H9 (cell line): ENCODE data around the gene DNAJB4. TPM values are rescaled to one million over a fixed set of nuclear protein-coding genes. Genes with fewer than 3 reads are reported as not detected.

Experiments
- DNase-seq: peaks from one replicate; pipeline ENCODE4 v3.0.0-alpha.2; 2017
- H2AFZ ChIP-seq: one replicate; pipeline ENCODE4 v1.6.1; 2013; ENCODE audit warnings: mild to moderate bottlenecking, low read length, control low read depth, moderate library complexity
- H2AK5ac ChIP-seq: 2 replicates; pipeline ENCODE4 v1.6.1; 2013; ENCODE audit warnings: low read length, control low read depth, mixed read lengths; ENCODE audit not compliant: insufficient read length
- H2BK120ac ChIP-seq: one replicate; pipeline ENCODE4 v1.6.1; 2013; ENCODE audit warnings: low read depth, mild to moderate bottlenecking, low read length, control low read depth, inconsistent platforms; ENCODE audit not compliant: poor library complexity, severe bottlenecking
- H2BK12ac ChIP-seq: 2 replicates; pipeline ENCODE4 v1.6.1; 2013; ENCODE audit warnings: low read length, control low read depth, mixed read lengths, low read depth; ENCODE audit not compliant: insufficient read length
- H2BK15ac ChIP-seq: 2 replicates; pipeline ENCODE4 v1.6.1; 2013; ENCODE audit warnings: low read depth, low read length, control low read depth
- H2BK20ac ChIP-seq: one replicate; pipeline ENCODE4 v1.6.1; 2013; ENCODE audit warnings: low read depth, mild to moderate bottlenecking, low read length, control low read depth, inconsistent platforms; ENCODE audit not compliant: poor library complexity, severe bottlenecking
- H2BK5ac ChIP-seq: 2 replicates; pipeline ENCODE4 v1.6.1; 2013; ENCODE audit warnings: low read length, control low read depth, mixed read lengths; ENCODE audit not compliant: insufficient read length
- H3K14ac ChIP-seq: 2 replicates; pipeline ENCODE4 v1.6.1; 2013; ENCODE audit warnings: low read length, control low read depth; ENCODE audit not compliant: insufficient read depth
- H3K18ac ChIP-seq: 2 replicates; pipeline ENCODE4 v1.6.1; 2013; ENCODE audit warnings: low read depth, mild to moderate bottlenecking, mixed read lengths, low read length, control low read depth; ENCODE audit not compliant: insufficient read length
- H3K23ac ChIP-seq: 2 replicates; pipeline ENCODE4 v1.6.1; 2013; ENCODE audit warnings: low read length, control low read depth, mixed read lengths, low read depth; ENCODE audit not compliant: insufficient read length
- H3K23me2 ChIP-seq: 2 replicates; pipeline ENCODE4 v1.6.1; 2013; ENCODE audit warnings: low read depth, mild to moderate bottlenecking, mixed read lengths, low read length, control low read depth; ENCODE audit not compliant: insufficient read length, poor library complexity, severe bottlenecking
- H3K27ac ChIP-seq: 2 replicates; pipeline ENCODE4 v1.5.1; 2013; ENCODE audit warnings: low read length, control low read depth, mixed read lengths, low read depth; ENCODE audit not compliant: insufficient read length
- H3K27me3 ChIP-seq: 2 replicates; pipeline ENCODE4 v1.6.1; 2013; ENCODE audit warnings: low read length, control low read depth, inconsistent platforms; ENCODE audit not compliant: insufficient read depth
- H3K4ac ChIP-seq: 2 replicates; pipeline ENCODE4 v1.6.1; 2013; ENCODE audit warnings: low read depth, mild to moderate bottlenecking, control low read depth, inconsistent platforms, low read length, moderate library complexity
- H3K4me1 ChIP-seq: 2 replicates; pipeline ENCODE4 v1.6.1; 2013; ENCODE audit warnings: low read length, control low read depth, inconsistent platforms; ENCODE audit not compliant: insufficient read depth
- H3K4me2 ChIP-seq: 2 replicates; pipeline ENCODE4 v1.6.1; 2013; ENCODE audit warnings: low read length, control low read depth, mixed read lengths; ENCODE audit not compliant: insufficient read length, insufficient read depth
- H3K56ac ChIP-seq: 2 replicates; pipeline ENCODE4 v1.6.1; 2013; ENCODE audit warnings: low read depth, mild to moderate bottlenecking, mixed read lengths, low read length, control low read depth; ENCODE audit not compliant: insufficient read length
- H3K79me1 ChIP-seq: 2 replicates; pipeline ENCODE4 v1.6.1; 2013; ENCODE audit warnings: low read depth, mild to moderate bottlenecking, moderate library complexity, low read length, control low read depth, inconsistent platforms; ENCODE audit not compliant: insufficient read depth, poor library complexity, severe bottlenecking
- H3K79me2 ChIP-seq: 2 replicates; pipeline ENCODE4 v1.6.1; 2013; ENCODE audit warnings: low read length, control low read depth, inconsistent platforms; ENCODE audit not compliant: insufficient read depth
- H3K9ac ChIP-seq: 2 replicates; pipeline ENCODE4 v1.6.1; 2013; ENCODE audit warnings: low read length, control low read depth, mixed read lengths; ENCODE audit not compliant: insufficient read length; ENCODE audit errors: extremely low read depth
- H3K9me3 ChIP-seq: one replicate; pipeline ENCODE4 v1.6.1; 2013; ENCODE audit warnings: low read depth, low read length, inconsistent platforms; ENCODE audit not compliant: control insufficient read depth
- H3T11ph ChIP-seq: one replicate; pipeline ENCODE4 v1.6.1; 2013; ENCODE audit warnings: mild to moderate bottlenecking, low read length, control low read depth, inconsistent platforms
- H4K20me1 ChIP-seq: one replicate; pipeline ENCODE4 v1.6.1; 2013; ENCODE audit not compliant: control insufficient read depth, insufficient read length, insufficient read depth
- H4K5ac ChIP-seq: 2 replicates; pipeline ENCODE4 v1.6.1; 2013; ENCODE audit warnings: low read depth, mild to moderate bottlenecking, mixed read lengths, low read length, control low read depth; ENCODE audit not compliant: insufficient read length
- H4K8ac ChIP-seq: replicated peaks from 2 replicates; pipeline ENCODE4 v1.6.1; 2013; ENCODE audit warnings: low read length, control low read depth, mixed read lengths, low read depth; ENCODE audit not compliant: insufficient read length
- H4K91ac ChIP-seq: 2 replicates; pipeline ENCODE4 v1.6.1; 2013; ENCODE audit warnings: low read depth, mild to moderate bottlenecking, moderate library complexity, mixed read lengths, low read length, control low read depth; ENCODE audit not compliant: insufficient read length
- H3K27ac Mint-ChIP-seq, 3 experiments: 2 replicates in 2 of 3; 3 replicates in 1 of 3; pipeline ENCODE4 v1.8.0; 2020 to 2021; ENCODE audit warnings: mixed read lengths in 3 of 3, mild to moderate bottlenecking in 1 of 3, moderate library complexity in 1 of 3
- H3K27me3 Mint-ChIP-seq: 2 replicates; pipeline ENCODE4 v1.8.0; 2021; ENCODE audit warnings: low read depth, mild to moderate bottlenecking, moderate library complexity, mixed read lengths
- H3K36me3 Mint-ChIP-seq, 3 experiments: 2 replicates in 2 of 3; 3 replicates in 1 of 3; pipeline ENCODE4 v1.8.0; 2020 to 2021; ENCODE audit warnings: low read depth in 3 of 3, mixed read lengths in 3 of 3; ENCODE audit not compliant: insufficient read depth in 1 of 3
- H3K4me1 Mint-ChIP-seq, 2 experiments: 2 replicates each; pipeline ENCODE4 v1.8.0; 2020; ENCODE audit warnings: mixed read lengths in 2 of 2
- H3K4me3 Mint-ChIP-seq, 2 experiments: 2 replicates in 1 of 2; 3 replicates in 1 of 2; pipeline ENCODE4 v1.8.0; 2020 to 2021; ENCODE audit warnings: mild to moderate bottlenecking in 2 of 2, mixed read lengths in 2 of 2, moderate library complexity in 1 of 2
- H3K9me3 Mint-ChIP-seq, 2 experiments: 2 replicates in 1 of 2; 3 replicates in 1 of 2; pipeline ENCODE4 v1.8.0; 2020; ENCODE audit warnings: mild to moderate bottlenecking in 2 of 2, mixed read lengths in 2 of 2, moderate library complexity in 1 of 2
- WGBS: extraction: QIAGEN DNeasy Blood & Tissue Kit; methylation state at CpG from one replicate; pipeline ENCODE4 v1.1.7; 2013; ENCODE audit warnings: missing lambda C conversion rate, low lambda C conversion rate, mixed read lengths; ENCODE audit not compliant: insufficient read length; ENCODE audit errors: extremely low coverage; 5-methylcytosine and 5-hydroxymethylcytosine counted together
- long read RNA-seq: library from polyadenylated mRNA; unstranded; transcript quantifications from one replicate; pipeline ENCODE4 v2.0.0, GENCODE V29; 2020
- total RNA-seq: library from RNA; stranded (reverse); gene quantifications from 2 replicates; pipeline ENCODE4 v1.2.1, GENCODE V29; 2021
- TF ChIP-seq, protein P1 (sequence below): fragments of 200-600 bp; sonication (generic); conservative IDR thresholded peaks from 3 replicates; pipeline ENCODE4 v1.8.0; 2021; ENCODE audit warnings: antibody characterized with exemption, mild to moderate bottlenecking

Gene DNAJB4
- total RNA-seq: 8.1 and 8.6 TPM in 2 replicates
- long read RNA-seq, transcript DNAJB4-201 (3 exons, 2,988 nt): major isoform, 14 of 43 reads
- long read RNA-seq, transcript DNAJB4-206 (3 exons, 949 nt): major isoform, 14 of 43 reads
- long read RNA-seq, partial matches to known transcripts: 1 of 43 reads
- long read RNA-seq, other reads (novel, unspliced or antisense): 14 of 43 reads

DNA sequence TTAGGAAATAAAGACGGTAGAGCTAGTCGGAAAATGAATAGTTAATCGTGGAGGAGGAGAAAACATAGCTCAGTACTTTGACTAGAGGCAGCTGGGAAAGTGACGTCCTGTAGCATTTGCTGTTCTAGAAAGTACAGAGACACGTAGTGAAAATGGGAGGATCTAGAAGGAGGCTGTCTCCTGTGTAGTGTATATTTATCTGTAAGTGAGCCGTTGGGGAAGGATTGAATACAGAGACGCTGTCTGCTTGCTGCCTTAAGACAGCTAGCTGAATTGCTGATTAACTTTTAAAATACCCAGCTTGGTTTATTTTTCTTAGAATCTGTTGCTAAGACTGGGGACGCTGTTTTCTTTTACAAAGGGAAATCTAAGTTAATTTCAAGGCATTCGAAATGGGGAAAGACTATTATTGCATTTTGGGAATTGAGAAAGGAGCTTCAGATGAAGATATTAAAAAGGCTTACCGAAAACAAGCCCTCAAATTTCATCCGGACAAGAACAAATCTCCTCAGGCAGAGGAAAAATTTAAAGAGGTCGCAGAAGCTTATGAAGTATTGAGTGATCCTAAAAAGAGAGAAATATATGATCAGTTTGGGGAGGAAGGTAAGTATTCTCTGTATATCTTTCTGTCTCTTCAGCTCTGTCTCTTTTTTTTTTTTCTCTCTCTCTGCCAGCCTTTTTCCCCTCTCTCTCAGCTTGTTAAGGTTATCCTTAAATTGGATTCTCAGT lies at the start of gene DNAJB4:
DNAJB4 (plus strand) TSS at position 221 of the 729 bp plus-strand sequence; CDS start at position 393, 172 bp downstream.
- Histone ChIP-seq H3K18ac (no peak within 1 kb of the TSS), H4K91ac (no peak within 1 kb of the TSS), H3K79me1 (no peaks in the 10 kb centered on the region), H2BK120ac (no peak within 1 kb of the TSS), H3K23ac (no peak within 1 kb of the TSS), H3K9me3 (no peaks in the 10 kb centered on the region), H2BK5ac (no peak within 1 kb of the TSS), H3K4ac (no peak within 1 kb of the TSS), H4K20me1 (no peaks in the 10 kb centered on the region), H4K8ac (no peak within 1 kb of the TSS), H3K79me2 (no peaks in the 10 kb centered on the region), H2BK15ac (no peak within 1 kb of the TSS), H3K9ac (peak within 1 kb of the TSS; percentile 23), H2BK12ac (no peak within 1 kb of the TSS), H3K4me2 (peak within 1 kb of the TSS; percentile 67), H3K4me1 (no peaks in the 10 kb centered on the region), H3K27ac (peak within 1 kb of the TSS; percentile 34), H3K23me2 (peaks cover 2% of the 10 kb centered on the region), H2AFZ (no peak within 1 kb of the TSS), H3T11ph (no peak within 1 kb of the TSS), H4K5ac (no peak within 1 kb of the TSS), H3K27me3 (no peaks in the 10 kb centered on the region), H2AK5ac (no peak within 1 kb of the TSS), H3K14ac (no peak within 1 kb of the TSS; the same call in 1 of the 2 replicates), H3K56ac (no peak within 1 kb of the TSS), H2BK20ac (no peak within 1 kb of the TSS)
- Mint-ChIP-seq H3K4me1 (peaks cover 27% of the 10 kb centered on the region in 2 experiments), H3K27ac (peak within 1 kb of the TSS; percentile 94 to 99 (median 99)), H3K27me3 (no peaks in the 10 kb centered on the region; the same call in 1 of the 2 replicates), H3K9me3 (peaks cover 0 to 2% of the 10 kb centered on the region in 2 experiments; a peak in 1 of 5 replicates), H3K4me3 (peak within 1 kb of the TSS; percentile 57 to 82), H3K36me3 (no peaks in the 10 kb centered on the region)
- TF ChIP-seq, protein P1, sequence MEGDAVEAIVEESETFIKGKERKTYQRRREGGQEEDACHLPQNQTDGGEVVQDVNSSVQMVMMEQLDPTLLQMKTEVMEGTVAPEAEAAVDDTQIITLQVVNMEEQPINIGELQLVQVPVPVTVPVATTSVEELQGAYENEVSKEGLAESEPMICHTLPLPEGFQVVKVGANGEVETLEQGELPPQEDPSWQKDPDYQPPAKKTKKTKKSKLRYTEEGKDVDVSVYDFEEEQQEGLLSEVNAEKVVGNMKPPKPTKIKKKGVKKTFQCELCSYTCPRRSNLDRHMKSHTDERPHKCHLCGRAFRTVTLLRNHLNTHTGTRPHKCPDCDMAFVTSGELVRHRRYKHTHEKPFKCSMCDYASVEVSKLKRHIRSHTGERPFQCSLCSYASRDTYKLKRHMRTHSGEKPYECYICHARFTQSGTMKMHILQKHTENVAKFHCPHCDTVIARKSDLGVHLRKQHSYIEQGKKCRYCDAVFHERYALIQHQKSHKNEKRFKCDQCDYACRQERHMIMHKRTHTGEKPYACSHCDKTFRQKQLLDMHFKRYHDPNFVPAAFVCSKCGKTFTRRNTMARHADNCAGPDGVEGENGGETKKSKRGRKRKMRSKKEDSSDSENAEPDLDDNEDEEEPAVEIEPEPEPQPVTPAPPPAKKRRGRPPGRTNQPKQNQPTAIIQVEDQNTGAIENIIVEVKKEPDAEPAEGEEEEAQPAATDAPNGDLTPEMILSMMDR: no peak
- no CpG with 5 or more reads among the region's 12 CpGs for WGBS
- DNase-seq: peak; percentile 54
